Measurements from ENCODE around the gene PPM1L.

PPM1L gene

GRCh38 chr3:160927620-160928019, 171.6 kb downstream of the PPM1L start:
- ATAC-seq (replicated peaks) (no peak), DNase-seq (no peak)
- H3K9me3 Mint-ChIP-seq = no peaks in the 10 kb centered on the region
- H3K4me3 Mint-ChIP-seq = no peak overlapping the region
- H3K36me3 Mint-ChIP-seq = no peaks in the 10 kb centered on the region
- no peaks in the 10 kb centered on the region for H3K4me1 Mint-ChIP-seq
- no peak overlapping the region for H3K27ac Mint-ChIP-seq
- peaks cover 0 to 4% of the 10 kb centered on the region in 2 donors for H3K27me3 Mint-ChIP-seq

- Mint-ChIP-seq H3K36me3 (no peaks in the 10 kb centered on the region), H3K27me3 (peaks cover 0 to 4% of the 10 kb centered on the region in 2 donors), H3K27ac (no peak overlapping the region), H3K4me1 (no peaks in the 10 kb centered on the region), H3K4me3 (no peak overlapping the region), H3K9me3 (no peaks in the 10 kb centered on the region)
- DNase-seq = no peak
- peak in 1 of 2 donors; percentile 41 for ATAC-seq (replicated peaks)
These were observed 172.2 kb downstream of the PPM1L start for GRCh38 chr3:160928183-160928726.

DNA sequence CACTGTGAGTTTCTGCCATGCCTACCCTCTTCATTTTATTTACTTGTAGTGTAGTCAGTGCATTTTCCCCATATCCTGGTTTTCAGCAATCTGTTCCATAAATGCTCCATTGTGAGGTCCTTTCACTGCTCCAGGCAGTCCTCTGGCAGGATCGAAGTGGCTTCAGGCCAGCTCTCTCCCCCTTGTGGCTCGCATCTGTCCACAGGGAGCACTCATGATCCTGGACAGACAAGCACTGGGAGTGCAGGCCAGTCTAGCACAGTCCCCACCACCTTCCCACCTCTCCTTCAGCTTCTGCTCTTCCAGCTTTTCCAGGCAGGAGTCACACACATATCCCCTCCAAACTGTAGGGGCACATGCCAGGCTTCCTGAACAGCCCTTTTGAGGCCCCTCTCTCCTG, 173.6 kb downstream of the PPM1L start:
- peaks cover 0 to 4% of the 10 kb centered on the region in 2 donors for H3K27me3 Mint-ChIP-seq
- ATAC-seq (replicated peaks) (no peak), DNase-seq (no peak)
- H3K9me3 Mint-ChIP-seq = no peaks in the 10 kb centered on the region
- H3K27ac Mint-ChIP-seq = no peak overlapping the region
- no peak overlapping the region for H3K4me3 Mint-ChIP-seq
- no peaks in the 10 kb centered on the region for H3K36me3 Mint-ChIP-seq
- no peaks in the 10 kb centered on the region for H3K4me1 Mint-ChIP-seq

- no peak overlapping the region for H3K27ac Mint-ChIP-seq
- no peaks in the 10 kb centered on the region for H3K36me3 Mint-ChIP-seq
- H3K4me1 Mint-ChIP-seq = no peaks in the 10 kb centered on the region
- H3K4me3 Mint-ChIP-seq = no peak overlapping the region
- no peaks in the 10 kb centered on the region for H3K9me3 Mint-ChIP-seq
- ATAC-seq (replicated peaks) = no peak
- peaks cover 0 to 4% of the 10 kb centered on the region in 2 donors for H3K27me3 Mint-ChIP-seq
- no peak for DNase-seq
These were observed 175.4 kb downstream of the PPM1L start for GRCh38 chr3:160931474-160931873.

DNA sequence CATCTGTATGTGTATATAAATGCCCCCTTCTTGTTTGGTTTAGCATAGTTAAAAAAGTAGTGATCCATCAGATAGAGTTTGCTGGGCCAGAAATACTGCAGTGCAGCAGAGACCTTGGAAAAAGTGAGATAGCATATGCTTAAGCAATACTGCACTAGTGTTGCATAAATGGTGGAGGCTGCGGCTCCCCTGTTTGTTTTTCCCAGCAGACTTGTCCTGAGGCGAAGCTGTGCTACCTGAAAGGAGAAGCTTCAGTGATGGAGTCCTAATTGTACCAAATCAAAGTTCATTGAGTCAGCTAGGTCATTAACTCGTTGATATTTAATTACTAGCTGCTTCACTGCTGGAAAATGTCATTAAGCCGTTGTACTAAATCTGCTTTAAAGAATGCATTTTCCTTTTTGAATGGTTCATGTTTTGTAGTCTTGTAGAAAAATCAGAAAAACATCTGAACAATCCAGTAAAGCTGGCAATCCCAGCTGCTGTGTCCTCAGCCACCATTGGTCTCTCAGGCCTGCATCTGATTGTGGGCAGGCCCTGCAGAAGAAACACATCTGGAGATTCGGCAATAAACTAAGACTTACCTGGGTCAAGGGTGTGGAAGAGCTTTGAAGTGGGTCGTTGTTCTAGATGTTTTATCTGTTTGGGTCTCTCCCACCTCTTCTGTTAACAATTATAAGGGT, 179.5 kb downstream of the PPM1L start:
- Mint-ChIP-seq H3K27ac (no peak overlapping the region), H3K4me3 (no peak overlapping the region), H3K36me3 (peaks cover 0 to 5% of the 10 kb centered on the region in 2 donors), H3K9me3 (no peaks in the 10 kb centered on the region), H3K4me1 (no peaks in the 10 kb centered on the region), H3K27me3 (no peaks in the 10 kb centered on the region)
- DNase-seq (no peak), ATAC-seq (replicated peaks) (no peak)

DNA sequence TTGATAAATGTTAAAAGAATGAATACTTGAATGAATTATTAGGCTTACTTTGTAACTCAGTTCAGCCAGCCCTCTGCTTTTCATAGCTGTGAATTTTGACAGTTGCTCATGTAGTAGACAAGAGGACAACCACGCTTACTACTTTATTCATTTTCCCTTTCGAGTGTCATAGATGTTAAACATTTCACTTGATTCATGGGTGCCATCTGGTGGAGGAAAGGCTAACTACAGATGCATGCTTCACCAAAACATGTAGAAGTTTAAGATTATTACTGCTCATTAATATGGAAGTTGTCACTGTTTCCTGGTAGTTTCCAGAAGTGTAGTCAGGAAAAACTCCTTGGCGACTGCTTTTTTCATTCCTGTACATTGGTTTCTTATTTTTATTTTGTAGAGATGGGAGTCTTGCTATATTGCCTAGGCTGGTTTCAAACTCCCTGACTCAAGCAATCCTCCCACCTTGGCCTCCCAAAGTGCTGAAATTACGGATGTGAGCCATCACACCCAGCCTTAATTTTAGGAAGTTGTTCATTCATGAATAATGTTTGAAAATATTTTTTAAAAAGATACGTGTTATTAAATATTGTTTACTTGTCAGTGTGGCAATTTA, 186.0 kb downstream of the PPM1L start:
- no peak overlapping the region for H3K4me3 Mint-ChIP-seq
- no peaks in the 10 kb centered on the region for H3K4me1 Mint-ChIP-seq
- H3K27ac Mint-ChIP-seq = no peak overlapping the region
- peak; percentile 39 for DNase-seq
- peaks cover 0 to 5% of the 10 kb centered on the region in 2 donors for H3K36me3 Mint-ChIP-seq
- ATAC-seq (replicated peaks) = peak; percentile 67 to 80
- no peaks in the 10 kb centered on the region for H3K9me3 Mint-ChIP-seq
- no peaks in the 10 kb centered on the region for H3K27me3 Mint-ChIP-seq

DNA sequence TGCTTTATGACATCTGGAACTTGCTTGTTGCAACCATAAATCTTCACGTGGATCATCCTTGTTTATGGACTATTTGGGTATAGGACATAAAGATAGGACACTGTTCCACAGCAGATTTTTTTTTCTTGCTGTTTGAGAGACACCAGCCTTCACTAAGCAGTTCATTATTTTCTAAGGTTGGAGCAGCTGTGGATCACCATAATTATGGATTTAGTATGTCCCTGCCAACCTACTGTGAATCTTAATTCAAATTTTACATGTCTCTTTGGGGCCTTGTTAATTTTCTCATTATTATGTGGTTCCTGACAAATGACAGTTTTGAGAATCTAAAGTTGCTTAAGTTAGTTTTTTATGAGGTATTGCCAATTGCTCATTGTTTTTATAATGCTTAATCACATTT, 188.0 kb downstream of the PPM1L start:
- H3K27ac Mint-ChIP-seq = no peak overlapping the region
- H3K27me3 Mint-ChIP-seq = no peaks in the 10 kb centered on the region
- H3K4me1 Mint-ChIP-seq = no peaks in the 10 kb centered on the region
- ATAC-seq (replicated peaks) (no peak), DNase-seq (no peak)
- H3K9me3 Mint-ChIP-seq = no peaks in the 10 kb centered on the region
- H3K36me3 Mint-ChIP-seq = peaks cover 0 to 5% of the 10 kb centered on the region in 2 donors
- H3K4me3 Mint-ChIP-seq = no peak overlapping the region

DNA sequence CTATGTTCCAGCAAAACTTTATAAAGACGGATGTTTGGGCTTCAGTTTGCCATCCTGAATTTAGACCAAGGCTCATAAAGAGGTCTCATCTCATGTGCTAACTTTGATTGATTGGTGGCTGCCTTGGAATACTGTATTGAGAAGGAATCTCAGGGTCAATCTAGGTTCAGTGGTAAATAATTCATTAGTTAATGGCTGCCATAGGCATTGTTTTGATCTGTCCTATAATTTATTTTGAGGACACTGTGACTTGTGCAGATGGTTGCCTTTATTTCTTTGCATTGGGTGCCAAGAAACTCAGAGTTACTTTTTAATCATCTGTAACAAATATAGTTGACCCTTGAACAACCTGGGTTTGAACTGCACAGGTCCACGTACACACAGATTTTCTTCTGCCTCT, 189.3 kb downstream of the PPM1L start:
- H3K4me3 Mint-ChIP-seq = no peak overlapping the region
- H3K27ac Mint-ChIP-seq = no peak overlapping the region
- H3K9me3 Mint-ChIP-seq = no peaks in the 10 kb centered on the region
- no peak for ATAC-seq (replicated peaks)
- no peak for DNase-seq
- H3K4me1 Mint-ChIP-seq = no peaks in the 10 kb centered on the region
- H3K36me3 Mint-ChIP-seq = no peaks in the 10 kb centered on the region
- no peaks in the 10 kb centered on the region for H3K27me3 Mint-ChIP-seq

- no peak overlapping the region for H3K27ac Mint-ChIP-seq
- no peaks in the 10 kb centered on the region for H3K9me3 Mint-ChIP-seq
- H3K4me3 Mint-ChIP-seq = no peak overlapping the region
- H3K4me1 Mint-ChIP-seq = peaks cover 0 to 2% of the 10 kb centered on the region in 2 donors
- H3K36me3 Mint-ChIP-seq = no peaks in the 10 kb centered on the region
- DNase-seq (no peak), ATAC-seq (replicated peaks) (no peak)
- no peaks in the 10 kb centered on the region for H3K27me3 Mint-ChIP-seq
These were observed 192.2 kb downstream of the PPM1L start for GRCh38 chr3:160948273-160948672.

DNA sequence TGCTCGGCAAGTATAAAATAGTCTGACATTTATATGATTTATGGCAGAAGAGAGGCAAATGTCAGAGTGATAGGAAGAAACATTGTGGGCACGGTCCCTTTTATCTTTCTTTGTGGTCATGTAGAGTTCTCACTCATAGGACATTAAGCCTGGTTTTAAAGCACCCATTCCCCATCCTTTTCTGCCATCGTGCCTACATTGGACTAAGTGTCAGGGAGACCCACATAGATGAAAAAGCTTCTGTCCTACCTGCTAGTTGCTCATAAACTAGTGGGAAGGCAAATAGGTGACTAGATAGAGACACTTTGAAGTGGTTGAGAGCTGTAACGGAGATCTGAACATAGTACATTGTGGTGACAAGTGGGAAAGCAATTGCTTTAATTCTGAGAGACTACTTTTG, 193.4 kb downstream of the PPM1L start:
- ATAC-seq (replicated peaks) = no peak
- peaks cover 0 to 2% of the 10 kb centered on the region in 2 donors for H3K4me1 Mint-ChIP-seq
- H3K4me3 Mint-ChIP-seq = no peak overlapping the region
- no peaks in the 10 kb centered on the region for H3K36me3 Mint-ChIP-seq
- no peaks in the 10 kb centered on the region for H3K27me3 Mint-ChIP-seq
- H3K27ac Mint-ChIP-seq = no peak overlapping the region
- DNase-seq = no peak
- no peaks in the 10 kb centered on the region for H3K9me3 Mint-ChIP-seq

DNA sequence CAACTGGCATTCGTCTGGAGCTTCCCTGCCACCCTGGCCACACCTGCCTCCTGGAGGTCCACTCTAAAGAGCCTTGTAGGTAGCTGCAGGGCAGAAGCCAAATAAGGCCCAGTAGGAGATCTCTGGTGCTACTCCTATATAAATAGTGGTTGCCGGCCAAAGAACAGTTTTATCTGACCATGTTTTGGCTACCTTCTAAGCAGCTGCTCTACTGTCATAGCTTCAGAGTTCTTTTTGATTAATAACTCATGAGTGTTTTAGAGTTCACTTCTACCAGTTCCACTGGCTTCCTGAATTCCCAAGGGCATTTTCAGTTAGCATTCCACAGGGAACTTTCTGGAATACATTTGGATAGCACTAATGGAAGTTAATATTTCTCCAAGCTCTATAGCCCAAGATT, 194.5 kb downstream of the PPM1L start:
- H3K4me3 Mint-ChIP-seq = no peak overlapping the region
- DNase-seq = no peak
- no peaks in the 10 kb centered on the region for H3K9me3 Mint-ChIP-seq
- H3K36me3 Mint-ChIP-seq = no peaks in the 10 kb centered on the region
- peaks cover 0 to 2% of the 10 kb centered on the region in 2 donors for H3K4me1 Mint-ChIP-seq
- no peak for ATAC-seq (replicated peaks)
- H3K27me3 Mint-ChIP-seq = no peaks in the 10 kb centered on the region
- no peak overlapping the region for H3K27ac Mint-ChIP-seq

- Mint-ChIP-seq H3K9me3 (no peaks in the 10 kb centered on the region), H3K4me1 (peaks cover 0 to 2% of the 10 kb centered on the region in 2 donors), H3K27ac (no peak overlapping the region), H3K36me3 (no peaks in the 10 kb centered on the region), H3K27me3 (no peaks in the 10 kb centered on the region), H3K4me3 (no peak overlapping the region)
- no peak for ATAC-seq (replicated peaks)
- DNase-seq = no peak
These were observed 194.9 kb downstream of the PPM1L start for GRCh38 chr3:160950954-160951353.

GRCh38 chr3:160951642-160952487, 195.8 kb downstream of the PPM1L start:
- DNase-seq = no peak
- H3K27me3 Mint-ChIP-seq = no peaks in the 10 kb centered on the region
- ATAC-seq (replicated peaks) = no peak
- H3K4me1 Mint-ChIP-seq = peaks cover 0 to 2% of the 10 kb centered on the region in 2 donors
- no peak overlapping the region for H3K4me3 Mint-ChIP-seq
- H3K9me3 Mint-ChIP-seq = no peaks in the 10 kb centered on the region
- no peaks in the 10 kb centered on the region for H3K36me3 Mint-ChIP-seq
- H3K27ac Mint-ChIP-seq = no peak overlapping the region

DNA sequence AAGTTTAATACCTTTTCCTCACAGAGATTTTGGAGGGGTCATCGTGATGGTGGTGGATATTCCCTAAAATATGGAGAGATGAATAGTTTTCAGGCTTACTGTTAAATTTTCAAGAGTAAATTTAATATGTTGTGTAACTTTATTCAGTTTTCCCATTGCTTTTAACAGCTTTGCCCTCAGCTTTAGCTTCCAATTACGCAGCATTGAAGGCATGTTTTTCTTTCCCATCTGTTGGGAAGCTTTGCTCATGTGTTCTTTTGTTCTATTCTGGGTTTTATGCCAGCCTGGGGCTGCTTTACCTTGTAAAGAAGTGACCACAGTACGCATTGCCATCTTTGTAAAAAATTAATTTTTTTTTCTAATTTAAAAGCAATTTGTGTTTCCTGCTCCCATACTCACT, 197.7 kb downstream of the PPM1L start:
- ATAC-seq (replicated peaks) (no peak), DNase-seq (no peak)
- H3K4me1 Mint-ChIP-seq = peaks cover 0 to 2% of the 10 kb centered on the region in 2 donors
- no peaks in the 10 kb centered on the region for H3K9me3 Mint-ChIP-seq
- no peak overlapping the region for H3K27ac Mint-ChIP-seq
- no peaks in the 10 kb centered on the region for H3K36me3 Mint-ChIP-seq
- no peaks in the 10 kb centered on the region for H3K27me3 Mint-ChIP-seq
- H3K4me3 Mint-ChIP-seq = no peak overlapping the region

All from stimulated activated naive B cell treated with anti-CD40 and anti-IgM and Interleukin-4, amounts not matched to agents 10 μg/mL and 1 μg/mL and 100 μg/mL, for 72 hours (primary cell).